PC-3 (cell line): ENCODE measurements around the gene MKNK1. TPM values are rescaled to one million over a fixed set of nuclear protein-coding genes. Genes with fewer than 3 reads are reported as not detected.

Experiments used
- ATAC-seq: fragments of 200-7000 bp; cut with Tn5 transposase; 2 replicates; pipeline ENCODE4 v1.9.1; 2020; ENCODE audit warnings: mild to moderate bottlenecking, moderate library complexity
- BruUV-seq: library from RNA; stranded (reverse); fragments of 400-500 nt; replicated peaks from 2 replicates; lab custom pipeline; 2021; lab: Mats Ljungman, UMichigan
- CTCF ChIA-PET: fragments of 300-600 bp; sonication (Branson Sonifier 250); formaldehyde crosslinking; loops from one replicate; lab custom pipeline; 2022; ENCODE audit warnings: antibody characterized with exemption; lab: Charles Lee
- POLR2A ChIA-PET: fragments of 300-600 bp; sonication (Branson Sonifier 250); formaldehyde crosslinking; loops from one replicate; lab custom pipeline; 2022; ENCODE audit warnings: antibody characterized with exemption; ENCODE audit not compliant: unreplicated experiment; lab: Charles Lee
- DNase-seq: peaks from one replicate; pipeline ENCODE4 v3.0.0-alpha.2; 2015
- H2AFZ ChIP-seq: fragments of 300-600 bp; sonication (generic); 2 replicates; pipeline ENCODE4 v1.6.0; 2016; ENCODE audit warnings: antibody characterized with exemption, low read length
- H3F3A ChIP-seq: fragments of 300-600 bp; sonication (generic); one replicate; pipeline ENCODE4 v1.6.0; 2017; ENCODE audit warnings: antibody characterized with exemption, low read length, control low read depth, mild to moderate bottlenecking; ENCODE audit not compliant: unreplicated experiment
- H3K27ac ChIP-seq: fragments of 300-600 bp; sonication (generic); 2 replicates; pipeline ENCODE4 v1.5.1; 2016; ENCODE audit warnings: mild to moderate bottlenecking, low read length
- H3K27me3 ChIP-seq: fragments of 300-600 bp; sonication (generic); 2 replicates; pipeline ENCODE4 v1.6.1; 2016; ENCODE audit warnings: low read length, mixed read lengths
- H3K36me3 ChIP-seq: fragments of 300-600 bp; sonication (generic); 2 replicates; pipeline ENCODE4 v1.6.1; 2016; ENCODE audit warnings: low read depth, mixed run types, low read length, mixed read lengths
- H3K4me1 ChIP-seq: fragments of 300-600 bp; sonication (generic); 2 replicates; pipeline ENCODE4 v1.5.1; 2016; ENCODE audit warnings: low read length; ENCODE audit not compliant: insufficient read depth
- H3K4me2 ChIP-seq: fragments of 300-600 bp; sonication (generic); 2 replicates; pipeline ENCODE4 v1.6.0; 2016; ENCODE audit warnings: low read length
- H3K4me3 ChIP-seq: fragments of 300-600 bp; sonication (generic); 2 replicates; pipeline ENCODE4 v1.5.1; 2016; ENCODE audit warnings: mild to moderate bottlenecking, low read length, mixed read lengths
- H3K79me2 ChIP-seq: fragments of 300-600 bp; sonication (generic); 2 replicates; pipeline ENCODE4 v1.6.1; 2017; ENCODE audit warnings: low read length, mixed read lengths
- H3K9ac ChIP-seq: fragments of 300-600 bp; sonication (generic); 2 replicates; pipeline ENCODE4 v1.6.0; 2016; ENCODE audit warnings: mild to moderate bottlenecking, low read length
- H3K9me2 ChIP-seq: fragments of 300-600 bp; sonication (generic); replicated peaks from 2 replicates; pipeline ENCODE4 v1.6.1; 2016; ENCODE audit warnings: mixed run types, low read length, mixed read lengths
- H3K9me3 ChIP-seq: fragments of 300-600 bp; sonication (generic); 2 replicates; pipeline ENCODE4 v1.6.1; 2016; ENCODE audit warnings: low read length, mixed read lengths
- H4K20me1 ChIP-seq: fragments of 300-600 bp; sonication (generic); 2 replicates; pipeline ENCODE4 v1.6.1; 2016; ENCODE audit warnings: low read length, mixed read lengths
- CTCF ChIP-seq: fragments of 300-600 bp; sonication (generic); conservative IDR thresholded peaks from 2 replicates; pipeline ENCODE4 v1.5.1; 2017; ENCODE audit warnings: antibody characterized with exemption, low read depth, mild to moderate bottlenecking, low read length
- EZH2 ChIP-seq: fragments of 300-600 bp; sonication (generic); IDR thresholded peaks from one replicate; pipeline ENCODE4 v1.6.1; 2017; ENCODE audit warnings: antibody characterized with exemption, mild to moderate bottlenecking, low read length; ENCODE audit not compliant: unreplicated experiment
- EZH2phosphoT487 ChIP-seq: fragments of 300-600 bp; sonication (generic); IDR thresholded peaks from 2 replicates; pipeline ENCODE4 v1.6.1; 2018; ENCODE audit warnings: mild to moderate bottlenecking, antibody characterized with exemption, low read length, borderline replicate concordance
- intact Hi-C: fragments of 100-400 bp; cut with micrococcal nuclease; formaldehyde crosslinking; loops from 2 replicates; pipeline ENCODE4 v1.9.0; 2023
- total RNA-seq: library from RNA; depleted of rRNA; stranded (reverse); fragments of >200 nt; gene quantifications from 2 replicates; pipeline ENCODE4 v1.2.3, GENCODE V29; 2014

MKNK1 gene
- total RNA-seq, 1 experiment from 2014 or later = 36.8 TPM

GRCh38 chr1:46568461-46568891 is 35.6 kb downstream of the MKNK1 start:
- intact Hi-C loops = no loop called here
- ChIA-PET POLR2A (no interaction called here), CTCF (no interaction called here)
- no peak overlapping the region for H3K4me3 ChIP-seq
- no peak overlapping the region for H3K27ac ChIP-seq
- DNase-seq (no peak), ATAC-seq (no peak)
- H4K20me1 ChIP-seq = no peaks in the 10 kb centered on the region
- H3K36me3 ChIP-seq = peaks cover 2% of the 10 kb centered on the region; the same call in 1 of the 2 replicates
- H3F3A ChIP-seq = no peaks in the 10 kb centered on the region
- no peak for TF ChIP-seq EZH2phosphoT487
- TF ChIP-seq EZH2 = no peak
- TF ChIP-seq CTCF = no peak
- no peaks in the 10 kb centered on the region for H3K9me2 ChIP-seq
- no peaks in the 10 kb centered on the region for H3K79me2 ChIP-seq
- no peak overlapping the region for H3K4me2 ChIP-seq
- H3K27me3 ChIP-seq = no peaks in the 10 kb centered on the region
- no TSS peak for BruUV-seq
- H3K9me3 ChIP-seq = no peaks in the 10 kb centered on the region
- H2AFZ ChIP-seq = no peak overlapping the region
- no peak overlapping the region for H3K9ac ChIP-seq
- peaks cover 5% of the 10 kb centered on the region; the same call in 1 of the 2 replicates for H3K4me1 ChIP-seq

- CTCF ChIA-PET = no interaction called here
Measured at GRCh38 chr1:46563341-46563740, 40.7 kb downstream of the MKNK1 start.

More at GRCh38 chr1:46563341-46563740, 40.7 kb downstream of the MKNK1 start:
- no peaks in the 10 kb centered on the region for H3K9me2 ChIP-seq
- H3K4me3 ChIP-seq = no peak overlapping the region
- no peaks in the 10 kb centered on the region for H3F3A ChIP-seq
- intact Hi-C loops = no loop called here
- H3K27me3 ChIP-seq = no peaks in the 10 kb centered on the region
- ATAC-seq (no peak), DNase-seq (no peak)
- H3K4me2 ChIP-seq = no peak overlapping the region
- peaks cover 5% of the 10 kb centered on the region for H3K36me3 ChIP-seq
- no peak overlapping the region for H2AFZ ChIP-seq
- no peak for TF ChIP-seq EZH2
- TF ChIP-seq EZH2phosphoT487 = no peak
- no peak for TF ChIP-seq CTCF
- H3K4me1 ChIP-seq = no peaks in the 10 kb centered on the region
- H3K79me2 ChIP-seq = no peaks in the 10 kb centered on the region
- no TSS peak for BruUV-seq
- H3K9me3 ChIP-seq = no peaks in the 10 kb centered on the region
- H3K27ac ChIP-seq = no peak overlapping the region
- POLR2A ChIA-PET = no interaction called here
- H3K9ac ChIP-seq = no peak overlapping the region
- H4K20me1 ChIP-seq = no peaks in the 10 kb centered on the region
